GM06990 (cell line): ENCODE measurements around the gene NELFE.

Source experiments
- DNase-seq: peaks from one replicate; pipeline ENCODE4 v3.0.0-alpha.2; 2011; ENCODE audit not compliant: insufficient read length; ENCODE audit errors: extremely low read depth
- H3K27me3 ChIP-seq: replicated peaks from 2 replicates; pipeline ENCODE4 v1.6.0; 2011; ENCODE audit warnings: low read length; ENCODE audit not compliant: control insufficient read depth, insufficient read depth
- H3K36me3 ChIP-seq: 2 replicates; pipeline ENCODE4 v1.5.1; 2011; ENCODE audit warnings: low read length; ENCODE audit not compliant: control insufficient read depth, insufficient read depth
- H3K4me3 ChIP-seq: replicated peaks from 2 replicates; pipeline ENCODE4 v1.5.1; 2011; ENCODE audit warnings: low read depth, mild to moderate bottlenecking, control low read depth, low read length
- TF ChIP-seq, protein P1 (sequence below): IDR thresholded peaks from 2 replicates; pipeline ENCODE4 v1.5.1; 2011; ENCODE audit warnings: low read length, control low read depth, mild to moderate bottlenecking, inconsistent platforms; ENCODE audit not compliant: insufficient read depth, poor library complexity, severe bottlenecking

Gene NELFE

DNA sequence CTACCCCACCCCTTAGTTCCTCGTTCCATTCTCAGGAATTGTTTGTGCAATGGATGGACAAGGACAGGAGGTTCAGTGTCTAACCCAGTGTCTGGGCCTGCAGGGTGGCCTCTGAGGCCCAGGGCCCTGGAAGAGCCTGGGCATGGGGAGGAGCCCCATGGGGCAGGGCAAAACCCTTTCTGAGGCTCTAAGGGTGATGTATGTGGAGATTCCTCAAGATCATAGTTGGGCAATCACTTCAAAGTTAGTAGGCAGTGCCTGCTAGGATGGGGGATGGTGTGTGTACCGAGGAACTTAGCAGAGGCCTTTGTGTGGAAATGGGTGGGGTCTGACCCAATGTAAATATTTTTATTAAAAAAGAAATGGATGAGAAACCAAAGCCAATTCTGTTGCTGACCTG is 38.0 kb downstream of the NELFE start:
- no peak overlapping the region for H3K4me3 ChIP-seq
- no peaks in the 10 kb centered on the region for H3K27me3 ChIP-seq
- H3K36me3 ChIP-seq = no peaks in the 10 kb centered on the region
- DNase-seq = no peak
- TF ChIP-seq, protein P1, sequence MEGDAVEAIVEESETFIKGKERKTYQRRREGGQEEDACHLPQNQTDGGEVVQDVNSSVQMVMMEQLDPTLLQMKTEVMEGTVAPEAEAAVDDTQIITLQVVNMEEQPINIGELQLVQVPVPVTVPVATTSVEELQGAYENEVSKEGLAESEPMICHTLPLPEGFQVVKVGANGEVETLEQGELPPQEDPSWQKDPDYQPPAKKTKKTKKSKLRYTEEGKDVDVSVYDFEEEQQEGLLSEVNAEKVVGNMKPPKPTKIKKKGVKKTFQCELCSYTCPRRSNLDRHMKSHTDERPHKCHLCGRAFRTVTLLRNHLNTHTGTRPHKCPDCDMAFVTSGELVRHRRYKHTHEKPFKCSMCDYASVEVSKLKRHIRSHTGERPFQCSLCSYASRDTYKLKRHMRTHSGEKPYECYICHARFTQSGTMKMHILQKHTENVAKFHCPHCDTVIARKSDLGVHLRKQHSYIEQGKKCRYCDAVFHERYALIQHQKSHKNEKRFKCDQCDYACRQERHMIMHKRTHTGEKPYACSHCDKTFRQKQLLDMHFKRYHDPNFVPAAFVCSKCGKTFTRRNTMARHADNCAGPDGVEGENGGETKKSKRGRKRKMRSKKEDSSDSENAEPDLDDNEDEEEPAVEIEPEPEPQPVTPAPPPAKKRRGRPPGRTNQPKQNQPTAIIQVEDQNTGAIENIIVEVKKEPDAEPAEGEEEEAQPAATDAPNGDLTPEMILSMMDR = no peak

DNA sequence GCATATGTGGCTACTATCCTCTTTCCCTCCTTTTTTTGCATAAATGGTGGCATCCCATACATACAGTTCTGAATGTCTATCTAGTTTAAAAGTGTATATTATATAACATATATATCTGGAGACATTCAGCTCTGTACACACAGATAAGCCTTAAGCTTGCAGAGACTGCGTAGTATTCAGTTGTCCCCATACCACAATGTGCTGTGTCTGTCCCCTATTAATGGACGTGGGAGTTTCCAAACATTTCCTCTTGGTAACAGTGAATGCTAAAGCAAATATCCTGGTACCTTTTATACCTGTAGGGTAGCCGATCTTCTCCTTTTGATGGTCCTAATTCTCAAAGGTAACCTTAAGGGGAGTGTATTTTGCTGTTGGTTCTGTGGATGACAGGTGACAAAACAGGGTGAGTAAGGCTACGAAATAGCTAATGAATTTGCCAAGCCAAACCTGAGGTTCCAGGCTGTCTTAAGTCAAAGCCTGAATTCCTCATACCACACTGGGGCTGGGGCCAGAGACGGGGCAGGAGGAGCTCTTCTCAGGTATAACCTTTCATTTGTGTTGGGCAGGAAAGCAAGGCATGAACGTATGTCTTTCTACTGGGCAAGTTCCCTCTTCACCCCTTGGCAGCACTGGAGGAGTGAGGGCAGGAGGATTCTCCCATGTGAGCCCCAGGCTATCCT is 39.0 kb downstream of the NELFE start:
- Histone ChIP-seq H3K36me3 (no peaks in the 10 kb centered on the region), H3K27me3 (no peaks in the 10 kb centered on the region), H3K4me3 (no peak overlapping the region)
- TF ChIP-seq, protein P1 = no peak
- DNase-seq = no peak

DNA sequence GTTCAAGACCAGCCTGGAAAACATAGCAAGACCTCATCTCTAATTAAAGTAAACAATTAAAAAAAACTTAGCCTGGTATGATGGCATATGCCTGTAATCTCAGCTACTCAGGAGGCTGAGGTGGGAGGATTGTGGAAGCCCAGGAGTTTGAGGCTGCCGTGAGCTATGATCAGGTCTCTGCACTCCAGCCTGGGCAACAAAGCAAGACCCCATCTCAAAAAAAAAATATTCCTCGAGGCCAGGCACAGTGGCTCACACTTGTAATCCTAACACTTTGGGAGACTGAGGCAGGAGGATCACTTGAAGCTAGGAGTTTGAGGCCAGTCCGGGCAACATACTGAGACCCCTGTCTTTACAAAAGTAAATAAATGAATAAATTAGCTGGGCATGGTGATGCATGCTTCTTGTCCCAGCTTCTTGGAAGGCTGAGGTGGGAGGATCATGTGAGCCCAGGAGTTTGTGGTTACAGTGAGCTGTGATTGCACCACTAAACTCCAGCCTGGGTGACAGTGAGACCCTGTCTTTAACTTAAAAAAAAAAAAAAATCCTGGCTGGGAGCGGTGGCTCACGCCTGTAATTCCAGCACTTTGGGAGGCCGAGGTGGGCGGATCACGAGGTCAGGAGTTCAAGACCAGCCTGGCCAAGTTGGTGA is 40.6 kb downstream of the NELFE start:
- no peak overlapping the region for H3K4me3 ChIP-seq
- TF ChIP-seq, protein P1 = no peak
- H3K27me3 ChIP-seq = no peaks in the 10 kb centered on the region
- no peaks in the 10 kb centered on the region for H3K36me3 ChIP-seq
- no peak for DNase-seq

- H3K36me3 ChIP-seq = no peaks in the 10 kb centered on the region
- H3K27me3 ChIP-seq = no peaks in the 10 kb centered on the region
- no peak overlapping the region for H3K4me3 ChIP-seq
- no peak for DNase-seq
- TF ChIP-seq, protein P1 = no peak
Observed at GRCh38 chr6:31915756-31916155, 43.0 kb downstream of the NELFE start.

DNA sequence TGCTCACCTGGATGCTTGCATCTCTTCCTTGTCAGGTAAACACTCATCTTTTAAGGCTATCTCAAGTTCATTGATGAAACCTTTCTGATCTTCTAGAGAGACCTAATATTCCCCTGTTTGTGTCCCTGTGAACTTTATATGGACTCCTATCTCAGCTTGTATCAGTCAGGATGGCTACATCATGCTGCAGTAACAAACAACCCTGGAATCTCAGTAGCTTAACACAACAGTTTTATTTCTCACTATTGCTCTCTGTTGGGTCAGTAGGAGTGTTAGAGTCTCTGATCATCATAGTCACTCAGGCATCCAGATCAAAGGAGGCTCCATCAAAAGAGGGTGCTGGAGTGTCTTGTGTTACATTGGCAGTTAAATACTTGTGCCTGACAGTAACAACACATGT is 43.4 kb downstream of the NELFE start:
- Histone ChIP-seq H3K27me3 (no peaks in the 10 kb centered on the region), H3K4me3 (no peak overlapping the region), H3K36me3 (no peaks in the 10 kb centered on the region)
- no peak for DNase-seq
- TF ChIP-seq, protein P1 = no peak
